Endodermal cell (in vitro differentiated cells): ENCODE data around the gene AGXT2. TPM values are rescaled to one million over a fixed set of nuclear protein-coding genes. Genes with fewer than 3 reads are reported as not detected.

Source experiments
- DNase-seq: peaks from one replicate; pipeline ENCODE4 v3.0.0-alpha.2; 2017
- H3K27ac ChIP-seq: 2 replicates; pipeline ENCODE4 v1.5.1; 2013; ENCODE audit warnings: mild to moderate bottlenecking, low read depth, low read length, moderate library complexity
- H3K27me3 ChIP-seq: 2 replicates; pipeline ENCODE4 v1.6.1; 2013; ENCODE audit warnings: mild to moderate bottlenecking, low read length, moderate library complexity; ENCODE audit not compliant: insufficient read depth, control insufficient read depth, poor library complexity, severe bottlenecking
- H3K36me3 ChIP-seq: 2 replicates; pipeline ENCODE4 v1.7.0; 2013; ENCODE audit warnings: mild to moderate bottlenecking, low read length, moderate library complexity; ENCODE audit not compliant: control insufficient read depth, insufficient read depth
- H3K4me1 ChIP-seq: one replicate; pipeline ENCODE4 v1.7.0; 2013; ENCODE audit warnings: low read length; ENCODE audit not compliant: control insufficient read depth, insufficient read depth
- H3K4me3 ChIP-seq: 2 replicates; pipeline ENCODE4 v1.5.1; 2013; ENCODE audit warnings: mild to moderate bottlenecking, low read length, moderate library complexity
- H3K9ac ChIP-seq: 2 replicates; pipeline ENCODE4 v1.6.1; 2013; ENCODE audit warnings: mild to moderate bottlenecking, low read length, moderate library complexity; ENCODE audit not compliant: poor library complexity, severe bottlenecking; ENCODE audit errors: extremely low read depth
- H3K9me3 ChIP-seq: 2 replicates; pipeline ENCODE4 v1.6.1; 2013; ENCODE audit warnings: mild to moderate bottlenecking, low read length, moderate library complexity; ENCODE audit not compliant: control insufficient read depth
- H3K27ac Mint-ChIP-seq: 2 replicates; pipeline ENCODE4 v1.8.0; 2020; ENCODE audit warnings: mixed read lengths
- H3K27me3 Mint-ChIP-seq: 2 replicates; pipeline ENCODE4 v1.8.0; 2021; ENCODE audit warnings: mild to moderate bottlenecking, mixed read lengths; ENCODE audit not compliant: insufficient read depth
- H3K36me3 Mint-ChIP-seq: 2 replicates; pipeline ENCODE4 v1.8.0; 2020; ENCODE audit warnings: low read depth, mixed read lengths
- H3K4me1 Mint-ChIP-seq: 2 replicates; pipeline ENCODE4 v1.8.0; 2020; ENCODE audit warnings: mixed read lengths
- H3K4me3 Mint-ChIP-seq: 2 replicates; pipeline ENCODE4 v1.8.0; 2020; ENCODE audit warnings: mild to moderate bottlenecking, moderate library complexity, mixed read lengths
- H3K9me3 Mint-ChIP-seq: 2 replicates; pipeline ENCODE4 v1.8.0; 2020; ENCODE audit warnings: mild to moderate bottlenecking, mixed read lengths
- WGBS, 2 experiments: methylation state at CpG; one replicate each; pipeline versions ENCODE4 v1.1.5 to v1.1.7; 2013; ENCODE audit warnings: missing lambda C conversion rate in 2 of 2, mixed read lengths in 1 of 2; ENCODE audit not compliant: insufficient coverage in 1 of 2, insufficient read length in 1 of 2; 5-methylcytosine and 5-hydroxymethylcytosine counted together
- total RNA-seq, 2 donors: library from RNA; stranded (reverse); fragmentation: NEBNext Ultra II Directional in 1 of 2; extraction: Animal tissue kit (Norgen Biotek cat#: 25700) in 1 of 2; gene quantifications; 2 replicates in 1 of 2; 3 replicates in 1 of 2; pipeline ENCODE4 v1.2.1, GENCODE V29; 2021
- TF ChIP-seq, protein P1 (sequence below): fragments of 200-600 bp; sonication (generic); conservative IDR thresholded peaks from 2 replicates; pipeline ENCODE4 v1.5.0; 2021; ENCODE audit warnings: antibody characterized with exemption, mild to moderate bottlenecking

Gene AGXT2
- total RNA-seq, 2 donors from 2014 or later, result not detected

DNA sequence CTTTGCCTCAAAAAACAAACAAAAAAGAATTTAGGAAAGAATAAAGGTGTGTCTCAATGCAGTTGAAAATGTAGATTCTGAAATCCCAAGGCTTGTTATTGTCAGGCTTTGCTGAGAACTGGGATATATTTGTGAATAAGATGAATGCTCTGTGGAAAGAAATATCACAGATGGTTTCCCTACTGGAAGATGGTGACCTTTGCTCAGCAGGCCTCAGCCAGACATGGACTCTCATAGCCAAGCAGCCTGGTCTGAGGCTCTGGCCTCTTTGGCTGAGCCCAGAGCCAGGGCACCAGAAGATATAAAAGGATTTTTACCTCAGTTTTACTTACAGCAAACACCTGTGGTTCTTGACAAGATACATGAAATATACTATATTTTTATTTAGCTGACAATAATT is 37.1 kb downstream of the AGXT2 start:
- Mint-ChIP-seq H3K4me3 (no peak overlapping the region), H3K9me3 (peaks cover 3% of the 10 kb centered on the region), H3K4me1 (peaks cover 11% of the 10 kb centered on the region), H3K36me3 (no peaks in the 10 kb centered on the region), H3K27me3 (peaks cover 2% of the 10 kb centered on the region), H3K27ac (no peak overlapping the region)
- H3K4me3 ChIP-seq, result no peak overlapping the region
- H3K9ac ChIP-seq, result no peak overlapping the region
- H3K36me3 ChIP-seq, result no peaks in the 10 kb centered on the region
- H3K27me3 ChIP-seq, result no peaks in the 10 kb centered on the region
- DNase-seq, result no peak
- TF ChIP-seq, protein P1, sequence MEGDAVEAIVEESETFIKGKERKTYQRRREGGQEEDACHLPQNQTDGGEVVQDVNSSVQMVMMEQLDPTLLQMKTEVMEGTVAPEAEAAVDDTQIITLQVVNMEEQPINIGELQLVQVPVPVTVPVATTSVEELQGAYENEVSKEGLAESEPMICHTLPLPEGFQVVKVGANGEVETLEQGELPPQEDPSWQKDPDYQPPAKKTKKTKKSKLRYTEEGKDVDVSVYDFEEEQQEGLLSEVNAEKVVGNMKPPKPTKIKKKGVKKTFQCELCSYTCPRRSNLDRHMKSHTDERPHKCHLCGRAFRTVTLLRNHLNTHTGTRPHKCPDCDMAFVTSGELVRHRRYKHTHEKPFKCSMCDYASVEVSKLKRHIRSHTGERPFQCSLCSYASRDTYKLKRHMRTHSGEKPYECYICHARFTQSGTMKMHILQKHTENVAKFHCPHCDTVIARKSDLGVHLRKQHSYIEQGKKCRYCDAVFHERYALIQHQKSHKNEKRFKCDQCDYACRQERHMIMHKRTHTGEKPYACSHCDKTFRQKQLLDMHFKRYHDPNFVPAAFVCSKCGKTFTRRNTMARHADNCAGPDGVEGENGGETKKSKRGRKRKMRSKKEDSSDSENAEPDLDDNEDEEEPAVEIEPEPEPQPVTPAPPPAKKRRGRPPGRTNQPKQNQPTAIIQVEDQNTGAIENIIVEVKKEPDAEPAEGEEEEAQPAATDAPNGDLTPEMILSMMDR, result no peak
- peaks cover 2% of the 10 kb centered on the region for H3K4me1 ChIP-seq
- H3K9me3 ChIP-seq, result peaks cover 16% of the 10 kb centered on the region
- H3K27ac ChIP-seq, result no peak overlapping the region

DNA sequence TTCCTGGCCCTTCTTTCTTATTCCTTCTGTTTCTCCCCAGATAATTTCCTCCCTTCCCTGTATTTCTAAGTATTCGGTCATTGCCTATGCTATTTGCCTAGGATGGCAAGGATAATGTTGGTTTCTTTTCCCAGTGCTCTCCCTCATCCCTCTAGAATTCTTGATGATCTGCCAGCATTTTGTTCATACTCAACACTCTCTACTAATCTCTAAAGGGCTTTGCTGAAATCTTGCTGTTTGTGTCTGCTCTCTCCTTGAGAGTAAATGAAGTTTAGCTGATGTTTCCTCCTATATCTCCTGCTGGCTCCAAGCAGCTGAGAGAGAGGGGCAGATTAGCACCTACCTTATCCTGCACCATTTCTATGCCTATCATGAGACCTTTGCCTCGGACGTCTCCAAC is 38.1 kb downstream of the AGXT2 start:
- no peak overlapping the region for H3K4me3 ChIP-seq
- Mint-ChIP-seq H3K27me3 (peaks cover 2% of the 10 kb centered on the region), H3K27ac (peak overlapping the region; percentile 4), H3K9me3 (peaks cover 3% of the 10 kb centered on the region), H3K4me1 (peaks cover 11% of the 10 kb centered on the region), H3K4me3 (no peak overlapping the region), H3K36me3 (no peaks in the 10 kb centered on the region)
- no peak overlapping the region for H3K9ac ChIP-seq
- H3K27ac ChIP-seq, result no peak overlapping the region
- H3K9me3 ChIP-seq, result peaks cover 16% of the 10 kb centered on the region
- H3K27me3 ChIP-seq, result no peaks in the 10 kb centered on the region
- WGBS, 2 experiments, result 76 to 79% methylated on average over 3 of the region's 3 CpGs
- no peaks in the 10 kb centered on the region for H3K36me3 ChIP-seq
- peaks cover 2% of the 10 kb centered on the region for H3K4me1 ChIP-seq
- TF ChIP-seq, protein P1, result no peak
- DNase-seq, result no peak

DNA sequence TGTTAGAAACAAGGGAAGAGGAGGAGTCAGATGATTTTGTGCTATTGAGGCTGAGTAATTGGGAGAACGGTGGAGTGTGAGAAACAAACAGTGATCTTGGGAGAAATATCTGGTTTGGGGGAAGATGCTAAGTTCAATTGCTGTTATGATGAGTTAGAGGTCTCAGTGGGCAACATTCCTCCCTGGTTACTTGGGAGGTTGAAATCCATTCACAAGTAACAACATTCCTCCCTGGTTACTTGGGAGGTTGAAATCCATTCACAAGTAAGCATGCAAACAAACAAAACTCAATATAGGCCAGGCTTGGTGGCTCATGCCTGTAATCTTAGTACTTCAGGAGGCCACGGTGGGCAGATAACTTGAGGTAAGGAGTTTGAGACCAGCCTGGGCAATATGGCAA is 38.7 kb downstream of the AGXT2 start:
- H3K27me3 Mint-ChIP-seq, result peaks cover 5% of the 10 kb centered on the region
- TF ChIP-seq, protein P1, result no peak
- 50 to 59% methylated on average over 2 of the region's 2 CpGs for WGBS, 2 experiments
- H3K9me3 ChIP-seq, result peaks cover 16% of the 10 kb centered on the region
- H3K9me3 Mint-ChIP-seq, result peaks cover 3% of the 10 kb centered on the region
- no peak overlapping the region for H3K9ac ChIP-seq
- no peaks in the 10 kb centered on the region for H3K36me3 Mint-ChIP-seq
- H3K27me3 ChIP-seq, result no peaks in the 10 kb centered on the region
- H3K27ac ChIP-seq, result no peak overlapping the region
- peaks cover 11% of the 10 kb centered on the region for H3K4me1 Mint-ChIP-seq
- H3K4me3 ChIP-seq, result no peak overlapping the region
- no peaks in the 10 kb centered on the region for H3K36me3 ChIP-seq
- H3K4me1 ChIP-seq, result peaks cover 2% of the 10 kb centered on the region
- H3K4me3 Mint-ChIP-seq, result no peak overlapping the region
- H3K27ac Mint-ChIP-seq, result peak overlapping the region; percentile 3
- DNase-seq, result peak; percentile 54
